Breast epithelium (tissue), 3 donors: Measurements from ENCODE around the gene GLYR1.

Experiments used
- CTCF ChIP-seq, 3 donors: fragments of 450-650 bp; IDR thresholded peaks; one replicate each; pipeline ENCODE4 v1.5.1; 2016 to 2017; ENCODE audit warnings: antibody characterized with exemption in 3 of 3, mild to moderate bottlenecking in 3 of 3, moderate library complexity in 3 of 3
- POLR2A ChIP-seq: fragments of 450-650 bp; IDR thresholded peaks from one replicate; pipeline ENCODE4 v1.6.1; 2016; ENCODE audit warnings: antibody characterized with exemption, mild to moderate bottlenecking, moderate library complexity

GRCh38 chr16:4798456-4798855 is 48.6 kb downstream of the GLYR1 start:
- TF ChIP-seq CTCF (IDR thresholded peaks at IDR 0.05) (no peak), POLR2A (no peak)
